ENCODE results near the gene GAN.

DNA sequence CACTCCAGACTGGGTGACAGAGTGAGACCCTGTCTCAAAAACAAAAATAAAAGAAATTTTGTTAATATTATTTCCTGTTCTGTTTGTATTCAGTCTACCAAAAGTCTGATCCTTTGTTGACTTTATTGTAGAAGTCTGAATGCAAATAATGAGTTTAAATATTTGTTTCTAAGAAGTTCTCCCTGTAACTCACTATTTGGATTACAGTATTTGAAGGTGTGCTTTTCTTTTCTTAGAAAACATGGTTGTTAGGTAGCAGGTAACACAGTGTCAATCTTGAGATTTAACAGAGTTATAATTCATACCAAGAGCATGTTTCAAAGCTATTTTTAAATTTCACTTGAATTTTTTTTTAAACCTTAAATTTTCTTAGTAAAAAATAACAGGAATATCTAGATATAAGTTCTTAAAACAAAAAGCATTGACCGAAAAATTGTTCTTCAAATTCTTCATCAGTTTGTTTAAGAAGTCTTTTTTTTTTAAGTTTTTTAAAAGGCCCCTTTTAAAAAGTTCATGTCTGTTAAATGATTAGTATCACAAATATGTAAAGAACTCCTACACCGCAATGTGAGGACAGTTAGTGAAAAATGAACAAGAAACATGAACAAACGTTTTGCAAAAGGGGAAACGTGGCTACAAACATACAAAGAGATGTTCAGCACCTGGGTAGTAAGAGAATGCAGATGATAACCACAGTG is 35.0 kb downstream of the GAN start:
- TF ChIP-seq, protein P1, sequence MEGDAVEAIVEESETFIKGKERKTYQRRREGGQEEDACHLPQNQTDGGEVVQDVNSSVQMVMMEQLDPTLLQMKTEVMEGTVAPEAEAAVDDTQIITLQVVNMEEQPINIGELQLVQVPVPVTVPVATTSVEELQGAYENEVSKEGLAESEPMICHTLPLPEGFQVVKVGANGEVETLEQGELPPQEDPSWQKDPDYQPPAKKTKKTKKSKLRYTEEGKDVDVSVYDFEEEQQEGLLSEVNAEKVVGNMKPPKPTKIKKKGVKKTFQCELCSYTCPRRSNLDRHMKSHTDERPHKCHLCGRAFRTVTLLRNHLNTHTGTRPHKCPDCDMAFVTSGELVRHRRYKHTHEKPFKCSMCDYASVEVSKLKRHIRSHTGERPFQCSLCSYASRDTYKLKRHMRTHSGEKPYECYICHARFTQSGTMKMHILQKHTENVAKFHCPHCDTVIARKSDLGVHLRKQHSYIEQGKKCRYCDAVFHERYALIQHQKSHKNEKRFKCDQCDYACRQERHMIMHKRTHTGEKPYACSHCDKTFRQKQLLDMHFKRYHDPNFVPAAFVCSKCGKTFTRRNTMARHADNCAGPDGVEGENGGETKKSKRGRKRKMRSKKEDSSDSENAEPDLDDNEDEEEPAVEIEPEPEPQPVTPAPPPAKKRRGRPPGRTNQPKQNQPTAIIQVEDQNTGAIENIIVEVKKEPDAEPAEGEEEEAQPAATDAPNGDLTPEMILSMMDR (IDR thresholded peaks at IDR 0.05; ENCODE audit: low read length), result no peak
- no peak for TF ChIP-seq EZH2 (optimal IDR thresholded peaks at IDR 0.05; ENCODE audit: low read depth, low read length)

All from MM.1S (cell line).